Neural progenitor cell (in vitro differentiated cells): ENCODE measurements around the gene IRF2BP2. TPM values are rescaled to one million over a fixed set of nuclear protein-coding genes. Genes with fewer than 3 reads are reported as not detected.

Experiments
- DNase-seq: peaks from one replicate; pipeline ENCODE4 v3.0.0-alpha.2; 2016; ENCODE audit warnings: low spot score
- H2AFZ ChIP-seq: fragments of 200-600 bp; sonication (generic); replicated peaks from 2 replicates; pipeline ENCODE4 v1.6.1; 2016; ENCODE audit warnings: antibody characterized with exemption
- H3F3A ChIP-seq: fragments of 200-600 bp; sonication (generic); 2 replicates; pipeline ENCODE4 v1.6.1; 2016; ENCODE audit warnings: antibody characterized with exemption, low read depth
- H3K27ac ChIP-seq: fragments of 200-600 bp; sonication (generic); 2 replicates; pipeline ENCODE4 v1.5.1; 2016; ENCODE audit warnings: mild to moderate bottlenecking
- H3K27me3 ChIP-seq: fragments of 200-600 bp; sonication (generic); 2 replicates; pipeline ENCODE4 v1.6.1; 2016; ENCODE audit warnings: mild to moderate bottlenecking, moderate library complexity
- H3K36me3 ChIP-seq: fragments of 200-600 bp; sonication (generic); 2 replicates; pipeline ENCODE4 v1.5.1; 2016
- H3K4me1 ChIP-seq: fragments of 200-600 bp; sonication (generic); 2 replicates; pipeline ENCODE4 v1.6.1; 2016; ENCODE audit warnings: mixed run types
- H3K4me2 ChIP-seq: fragments of 200-600 bp; sonication (generic); 2 replicates; pipeline ENCODE4 v1.6.1; 2016
- H3K4me3 ChIP-seq: fragments of 200-600 bp; sonication (generic); 2 replicates; pipeline ENCODE4 v1.5.1; 2016
- H3K79me2 ChIP-seq: fragments of 200-600 bp; sonication (generic); 2 replicates; pipeline ENCODE4 v1.6.1; 2016; ENCODE audit warnings: low read depth
- H3K9ac ChIP-seq: fragments of 200-600 bp; sonication (generic); 2 replicates; pipeline ENCODE4 v1.6.1; 2016
- H3K9me3 ChIP-seq: fragments of 200-600 bp; sonication (generic); 2 replicates; pipeline ENCODE4 v1.5.1; 2016; ENCODE audit warnings: low read depth
- H4K20me1 ChIP-seq: fragments of 200-600 bp; sonication (generic); 2 replicates; pipeline ENCODE4 v1.6.1; 2016; ENCODE audit warnings: low read depth
- H3K27ac Mint-ChIP-seq: 3 replicates; pipeline ENCODE4 v1.8.0; 2021; ENCODE audit warnings: mixed read lengths
- H3K27me3 Mint-ChIP-seq: 2 replicates; pipeline ENCODE4 v1.8.0; 2022; ENCODE audit warnings: low read depth, mild to moderate bottlenecking, inconsistent platforms, moderate library complexity, mixed read lengths; ENCODE audit not compliant: insufficient read depth
- H3K36me3 Mint-ChIP-seq: 3 replicates; pipeline ENCODE4 v1.8.0; 2021; ENCODE audit warnings: mixed read lengths
- H3K4me1 Mint-ChIP-seq: 3 replicates; pipeline ENCODE4 v1.8.0; 2021; ENCODE audit warnings: mixed read lengths
- H3K4me3 Mint-ChIP-seq: 3 replicates; pipeline ENCODE4 v1.8.0; 2021; ENCODE audit warnings: mild to moderate bottlenecking, moderate library complexity, mixed read lengths
- H3K9me3 Mint-ChIP-seq: 3 replicates; pipeline ENCODE4 v1.8.0; 2020; ENCODE audit warnings: mixed read lengths
- CTCF ChIP-seq: fragments of 200-600 bp; sonication (generic); IDR thresholded peaks from 2 replicates; pipeline ENCODE4 v1.5.1; 2017; ENCODE audit warnings: antibody characterized with exemption, mild to moderate bottlenecking
- EZH2 ChIP-seq: fragments of 200-600 bp; sonication (generic); IDR thresholded peaks from 2 replicates; pipeline ENCODE4 v1.6.1; 2017; ENCODE audit warnings: antibody characterized with exemption, mild to moderate bottlenecking, moderate library complexity
- EZH2phosphoT487 ChIP-seq: fragments of 200-600 bp; sonication (generic); IDR thresholded peaks from 2 replicates; pipeline ENCODE4 v1.6.1; 2017; ENCODE audit warnings: antibody characterized with exemption
- total RNA-seq: library from RNA; depleted of rRNA; stranded (reverse); fragments of >200 nt; gene quantifications from 2 replicates; pipeline ENCODE4 v1.2.3, GENCODE V29; 2015; ENCODE audit warnings: low replicate concordance

Gene IRF2BP2
- total RNA-seq, 1 donor from 2014 or later: 22.9 TPM

- H3K79me2 ChIP-seq: no peaks in the 10 kb centered on the region
- H3K27ac Mint-ChIP-seq: no peak overlapping the region
- H3F3A ChIP-seq: no peaks in the 10 kb centered on the region
- no peaks in the 10 kb centered on the region for H3K36me3 ChIP-seq
- no peaks in the 10 kb centered on the region for H3K27me3 ChIP-seq
- H2AFZ ChIP-seq: no peak overlapping the region
- no peak overlapping the region for H3K4me3 ChIP-seq
- peaks cover 18% of the 10 kb centered on the region for H3K4me1 Mint-ChIP-seq
- no peak overlapping the region for H3K9ac ChIP-seq
- no peaks in the 10 kb centered on the region for H4K20me1 ChIP-seq
- TF ChIP-seq EZH2phosphoT487 (no peak), EZH2 (no peak), CTCF (no peak)
- H3K4me2 ChIP-seq: no peak overlapping the region
- H3K4me3 Mint-ChIP-seq: no peak overlapping the region
- no peaks in the 10 kb centered on the region for H3K4me1 ChIP-seq
- H3K9me3 ChIP-seq: no peaks in the 10 kb centered on the region
- no peaks in the 10 kb centered on the region for H3K36me3 Mint-ChIP-seq
- H3K9me3 Mint-ChIP-seq: no peaks in the 10 kb centered on the region
- no peak for DNase-seq
- H3K27me3 Mint-ChIP-seq: peaks cover 4% of the 10 kb centered on the region
- H3K27ac ChIP-seq: no peak overlapping the region
Observed at GRCh38 chr1:234644928-234645327, 35.0 kb upstream of the IRF2BP2 start.

GRCh38 chr1:234643850-234644134 lies 33.8 kb upstream of the IRF2BP2 start:
- peaks cover 4% of the 10 kb centered on the region for H3K27me3 Mint-ChIP-seq
- no peak overlapping the region for H3K27ac ChIP-seq
- no peaks in the 10 kb centered on the region for H3K79me2 ChIP-seq
- H3K4me3 ChIP-seq: no peak overlapping the region
- no peak for TF ChIP-seq EZH2phosphoT487
- TF ChIP-seq CTCF: no peak
- TF ChIP-seq EZH2: no peak
- no peaks in the 10 kb centered on the region for H3K36me3 ChIP-seq
- H3K9me3 ChIP-seq: no peaks in the 10 kb centered on the region
- H3K9me3 Mint-ChIP-seq: no peaks in the 10 kb centered on the region
- no peaks in the 10 kb centered on the region for H3K27me3 ChIP-seq
- no peaks in the 10 kb centered on the region for H3K4me1 ChIP-seq
- no peak overlapping the region for H3K4me3 Mint-ChIP-seq
- H3F3A ChIP-seq: no peaks in the 10 kb centered on the region
- H3K4me2 ChIP-seq: no peak overlapping the region
- no peak overlapping the region for H3K9ac ChIP-seq
- H3K4me1 Mint-ChIP-seq: peaks cover 18% of the 10 kb centered on the region
- H3K36me3 Mint-ChIP-seq: no peaks in the 10 kb centered on the region
- DNase-seq: no peak
- no peaks in the 10 kb centered on the region for H4K20me1 ChIP-seq
- no peak overlapping the region for H3K27ac Mint-ChIP-seq
- no peak overlapping the region for H2AFZ ChIP-seq

GRCh38 chr1:234643111-234643849 lies 33.3 kb upstream of the IRF2BP2 start:
- Mint-ChIP-seq H3K36me3 (no peaks in the 10 kb centered on the region), H3K9me3 (no peaks in the 10 kb centered on the region), H3K27me3 (peaks cover 4% of the 10 kb centered on the region), H3K4me1 (peaks cover 18% of the 10 kb centered on the region), H3K4me3 (no peak overlapping the region), H3K27ac (no peak overlapping the region)
- no peaks in the 10 kb centered on the region for H3K9me3 ChIP-seq
- no peaks in the 10 kb centered on the region for H3K4me1 ChIP-seq
- H3K4me3 ChIP-seq: no peak overlapping the region
- H3K79me2 ChIP-seq: no peaks in the 10 kb centered on the region
- no peaks in the 10 kb centered on the region for H4K20me1 ChIP-seq
- TF ChIP-seq EZH2phosphoT487 (no peak), EZH2 (no peak), CTCF (no peak)
- H3K27ac ChIP-seq: no peak overlapping the region
- no peaks in the 10 kb centered on the region for H3F3A ChIP-seq
- no peaks in the 10 kb centered on the region for H3K27me3 ChIP-seq
- H3K36me3 ChIP-seq: no peaks in the 10 kb centered on the region
- H3K9ac ChIP-seq: no peak overlapping the region
- no peak overlapping the region for H2AFZ ChIP-seq
- no peak for DNase-seq
- H3K4me2 ChIP-seq: no peak overlapping the region
